Panc1 (cell line): Measurements from ENCODE around the gene TBC1D22A. TPM values are rescaled to one million over a fixed set of nuclear protein-coding genes. Genes with fewer than 3 reads are reported as not detected.

ENCODE experiments used
- ATAC-seq: fragments of 200-7000 bp; cut with Tn5 transposase; 2 replicates; pipeline ENCODE4 v1.9.1; 2020; ENCODE audit warnings: mild to moderate bottlenecking, moderate library complexity
- BruUV-seq: library from RNA; stranded (reverse); fragments of 400-500 nt; replicated peaks from 2 replicates; lab custom pipeline; 2021; lab: Mats Ljungman, UMichigan
- CTCF ChIA-PET: fragments of 300-600 bp; sonication (Branson Sonifier 250); formaldehyde crosslinking; loops from one replicate; lab custom pipeline; 2022; ENCODE audit warnings: antibody characterized with exemption; lab: Charles Lee
- POLR2A ChIA-PET: fragments of 300-600 bp; sonication (Branson Sonifier 250); formaldehyde crosslinking; loops from one replicate; lab custom pipeline; 2022; ENCODE audit warnings: antibody characterized with exemption; lab: Charles Lee
- DNase-seq: peaks from one replicate; pipeline ENCODE4 v3.0.0-alpha.2; 2010; ENCODE audit warnings: low read depth, low spot score
- H3K27ac ChIP-seq: 2 replicates; pipeline ENCODE4 v1.5.1; 2011; ENCODE audit warnings: mild to moderate bottlenecking, low read length, inconsistent platforms
- H3K27me3 ChIP-seq: fragments of 200-500 bp; sonication (Bioruptor generic); 2 replicates; pipeline ENCODE4 v1.6.0; 2014; ENCODE audit warnings: low read length, inconsistent platforms; ENCODE audit not compliant: control insufficient read depth, insufficient read depth
- H3K36me3 ChIP-seq: fragments of 200-500 bp; sonication (Bioruptor generic); 2 replicates; pipeline ENCODE4 v1.5.1; 2014; ENCODE audit warnings: inconsistent platforms, mild to moderate bottlenecking, low read length, moderate library complexity; ENCODE audit not compliant: control insufficient read depth, insufficient read depth
- H3K4me1 ChIP-seq: 2 replicates; pipeline ENCODE4 v1.5.1; 2011; ENCODE audit warnings: inconsistent platforms, mild to moderate bottlenecking, low read length, moderate library complexity; ENCODE audit not compliant: control insufficient read depth, insufficient read depth
- H3K4me3 ChIP-seq, 2 experiments: 2 replicates each; pipeline ENCODE4 v1.5.1; 2011 to 2012; ENCODE audit warnings: low read depth in 2 of 2, low read length in 2 of 2, mild to moderate bottlenecking in 2 of 2, inconsistent platforms in 1 of 2, moderate library complexity in 1 of 2
- H3K9me3 ChIP-seq: fragments of 200-500 bp; sonication (Bioruptor generic); 2 replicates; pipeline ENCODE4 v1.5.1; 2014; ENCODE audit warnings: low read depth, mild to moderate bottlenecking, inconsistent platforms, low read length, moderate library complexity; ENCODE audit not compliant: control insufficient read depth, insufficient read depth
- POLR2AphosphoS5 ChIP-seq: IDR thresholded peaks from 2 replicates; pipeline ENCODE4 v1.6.1; 2012; ENCODE audit warnings: mild to moderate bottlenecking, low read depth, low read length, moderate library complexity
- SIN3A ChIP-seq: IDR thresholded peaks from 2 replicates; pipeline ENCODE4 v1.6.1; 2012; ENCODE audit warnings: low read depth, mild to moderate bottlenecking, low read length, moderate library complexity, borderline replicate concordance; ENCODE audit not compliant: insufficient read depth
- TCF7L2 ChIP-seq: IDR thresholded peaks from 2 replicates; pipeline ENCODE4 v1.6.1; 2011; ENCODE audit warnings: mild to moderate bottlenecking, low read depth, low read length, inconsistent platforms
- in situ Hi-C: cut with HindIII; loops from 2 replicates; pipeline ENCODE4 v1.10.0; 2016; ENCODE audit warnings: low sequenced_read_pairs, low pct_unique_long_range_greater_than_20kb
- intact Hi-C: fragments of 100-400 bp; cut with micrococcal nuclease; formaldehyde crosslinking; loops from one replicate; pipeline ENCODE4 v1.10.0; 2022; ENCODE audit not compliant: unreplicated experiment
- total RNA-seq: library from RNA; stranded (reverse); gene quantifications from one replicate; pipeline ENCODE4 v1.2.1, GENCODE V29; 2021; ENCODE audit not compliant: unreplicated experiment
- TF ChIP-seq, protein P1 (sequence below): fragments of 450-650 bp; IDR thresholded peaks from 2 replicates; pipeline ENCODE4 v1.5.1; 2017; ENCODE audit warnings: mild to moderate bottlenecking
- TF ChIP-seq, protein P2 (sequence below), 2 experiments: IDR thresholded peaks; 2 replicates each; pipeline ENCODE4 v1.6.1; 2011 to 2012; ENCODE audit warnings: low read depth in 2 of 2, control low read depth in 1 of 2, low read length in 1 of 2, mild to moderate bottlenecking in 1 of 2, moderate library complexity in 1 of 2; ENCODE audit not compliant: insufficient read depth in 1 of 2

Gene TBC1D22A
- total RNA-seq, 1 experiment from 2014 or later, result 28.7 TPM

DNA sequence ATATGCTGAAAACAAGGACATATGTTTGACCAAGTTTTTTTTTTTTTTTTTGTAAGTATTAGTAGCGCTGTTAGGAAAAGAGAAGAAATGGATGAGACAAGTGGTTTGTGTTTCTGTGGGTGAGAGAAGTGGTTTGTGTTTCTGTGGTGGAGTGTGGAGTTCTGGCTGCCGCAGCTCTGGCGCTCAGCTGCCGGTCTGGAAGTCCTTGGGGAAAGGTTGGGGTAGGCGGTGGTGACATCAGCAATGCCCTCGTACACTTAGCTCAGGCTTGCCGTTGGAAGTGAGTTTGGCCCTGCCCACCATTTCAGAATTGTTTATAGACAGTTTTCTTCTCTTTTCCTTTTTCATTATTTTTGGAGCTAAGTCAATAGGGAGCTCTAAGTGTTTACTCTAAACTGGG is 116.6 kb downstream of the TBC1D22A start:
- no peaks in the 10 kb centered on the region for H3K27me3 ChIP-seq
- TF ChIP-seq, protein P1, sequence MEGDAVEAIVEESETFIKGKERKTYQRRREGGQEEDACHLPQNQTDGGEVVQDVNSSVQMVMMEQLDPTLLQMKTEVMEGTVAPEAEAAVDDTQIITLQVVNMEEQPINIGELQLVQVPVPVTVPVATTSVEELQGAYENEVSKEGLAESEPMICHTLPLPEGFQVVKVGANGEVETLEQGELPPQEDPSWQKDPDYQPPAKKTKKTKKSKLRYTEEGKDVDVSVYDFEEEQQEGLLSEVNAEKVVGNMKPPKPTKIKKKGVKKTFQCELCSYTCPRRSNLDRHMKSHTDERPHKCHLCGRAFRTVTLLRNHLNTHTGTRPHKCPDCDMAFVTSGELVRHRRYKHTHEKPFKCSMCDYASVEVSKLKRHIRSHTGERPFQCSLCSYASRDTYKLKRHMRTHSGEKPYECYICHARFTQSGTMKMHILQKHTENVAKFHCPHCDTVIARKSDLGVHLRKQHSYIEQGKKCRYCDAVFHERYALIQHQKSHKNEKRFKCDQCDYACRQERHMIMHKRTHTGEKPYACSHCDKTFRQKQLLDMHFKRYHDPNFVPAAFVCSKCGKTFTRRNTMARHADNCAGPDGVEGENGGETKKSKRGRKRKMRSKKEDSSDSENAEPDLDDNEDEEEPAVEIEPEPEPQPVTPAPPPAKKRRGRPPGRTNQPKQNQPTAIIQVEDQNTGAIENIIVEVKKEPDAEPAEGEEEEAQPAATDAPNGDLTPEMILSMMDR, result no peak
- no peak for TF ChIP-seq TCF7L2
- TF ChIP-seq, protein P2, sequence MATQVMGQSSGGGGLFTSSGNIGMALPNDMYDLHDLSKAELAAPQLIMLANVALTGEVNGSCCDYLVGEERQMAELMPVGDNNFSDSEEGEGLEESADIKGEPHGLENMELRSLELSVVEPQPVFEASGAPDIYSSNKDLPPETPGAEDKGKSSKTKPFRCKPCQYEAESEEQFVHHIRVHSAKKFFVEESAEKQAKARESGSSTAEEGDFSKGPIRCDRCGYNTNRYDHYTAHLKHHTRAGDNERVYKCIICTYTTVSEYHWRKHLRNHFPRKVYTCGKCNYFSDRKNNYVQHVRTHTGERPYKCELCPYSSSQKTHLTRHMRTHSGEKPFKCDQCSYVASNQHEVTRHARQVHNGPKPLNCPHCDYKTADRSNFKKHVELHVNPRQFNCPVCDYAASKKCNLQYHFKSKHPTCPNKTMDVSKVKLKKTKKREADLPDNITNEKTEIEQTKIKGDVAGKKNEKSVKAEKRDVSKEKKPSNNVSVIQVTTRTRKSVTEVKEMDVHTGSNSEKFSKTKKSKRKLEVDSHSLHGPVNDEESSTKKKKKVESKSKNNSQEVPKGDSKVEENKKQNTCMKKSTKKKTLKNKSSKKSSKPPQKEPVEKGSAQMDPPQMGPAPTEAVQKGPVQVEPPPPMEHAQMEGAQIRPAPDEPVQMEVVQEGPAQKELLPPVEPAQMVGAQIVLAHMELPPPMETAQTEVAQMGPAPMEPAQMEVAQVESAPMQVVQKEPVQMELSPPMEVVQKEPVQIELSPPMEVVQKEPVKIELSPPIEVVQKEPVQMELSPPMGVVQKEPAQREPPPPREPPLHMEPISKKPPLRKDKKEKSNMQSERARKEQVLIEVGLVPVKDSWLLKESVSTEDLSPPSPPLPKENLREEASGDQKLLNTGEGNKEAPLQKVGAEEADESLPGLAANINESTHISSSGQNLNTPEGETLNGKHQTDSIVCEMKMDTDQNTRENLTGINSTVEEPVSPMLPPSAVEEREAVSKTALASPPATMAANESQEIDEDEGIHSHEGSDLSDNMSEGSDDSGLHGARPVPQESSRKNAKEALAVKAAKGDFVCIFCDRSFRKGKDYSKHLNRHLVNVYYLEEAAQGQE (IDR thresholded peaks at IDR 0.05; ENCODE audit: insufficient read depth in 1 of 2, low read depth in 2 of 2, low read length in 1 of 2), result no peak
- TF ChIP-seq POLR2AphosphoS5, result no peak
- no peak for TF ChIP-seq SIN3A
- intact Hi-C loops (no loop called here), in situ Hi-C loops (no loop called here)
- no peak for ATAC-seq
- no peaks in the 10 kb centered on the region for H3K36me3 ChIP-seq
- no TSS peak for BruUV-seq
- H3K4me3 ChIP-seq, result no peak overlapping the region
- H3K4me1 ChIP-seq, result no peaks in the 10 kb centered on the region
- H3K27ac ChIP-seq, result no peak overlapping the region
- ChIA-PET POLR2A (no interaction called here), CTCF (no interaction called here)
- no peaks in the 10 kb centered on the region for H3K9me3 ChIP-seq
- DNase-seq, result no peak

DNA sequence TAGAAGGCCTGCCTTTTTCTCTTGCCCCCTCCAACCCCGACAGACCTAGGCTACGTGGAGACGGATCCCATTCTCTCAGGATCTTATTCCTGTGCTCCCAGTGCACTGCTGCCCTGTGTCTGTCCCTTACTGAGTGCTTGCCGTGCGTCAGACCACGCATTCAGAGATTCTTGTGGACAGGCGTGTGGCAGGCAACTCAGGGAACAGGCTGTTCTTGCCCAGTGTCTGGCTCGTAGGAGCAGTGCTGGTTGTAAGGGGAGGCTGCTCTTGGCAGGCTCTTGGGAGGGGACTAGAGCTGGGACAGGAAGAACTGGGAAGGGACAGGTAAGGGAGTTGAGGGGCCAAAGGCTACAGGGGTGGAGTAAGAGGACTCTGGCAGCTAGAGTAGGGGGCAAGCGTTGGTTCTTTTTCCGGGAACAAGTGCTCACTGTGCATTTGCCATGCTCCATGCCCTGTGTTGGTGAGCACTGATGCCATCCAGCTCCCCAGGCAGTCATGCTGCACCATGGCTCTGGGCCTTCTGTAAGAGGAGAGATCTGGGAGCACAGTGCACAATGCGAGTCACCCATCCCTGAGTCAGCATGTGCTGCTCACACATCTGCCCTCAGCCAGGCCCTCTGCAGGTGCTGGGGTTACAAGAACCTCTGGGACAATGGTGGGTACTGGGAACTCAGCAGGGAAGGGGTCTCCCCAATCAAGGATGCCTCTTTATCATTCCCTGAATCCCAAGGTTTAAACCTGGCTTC is 119.1 kb downstream of the TBC1D22A start:
- Histone ChIP-seq H3K27ac (no peak overlapping the region), H3K9me3 (no peaks in the 10 kb centered on the region), H3K4me3 (no peak overlapping the region), H3K27me3 (no peaks in the 10 kb centered on the region), H3K36me3 (no peaks in the 10 kb centered on the region), H3K4me1 (no peaks in the 10 kb centered on the region)
- ChIA-PET CTCF (no interaction called here), POLR2A (no interaction called here)
- ATAC-seq, result peak; percentile 62; the same call in 1 of the 2 replicates
- in situ Hi-C loops (no loop called here), intact Hi-C loops (no loop called here)
- BruUV-seq, result no TSS peak
- no peak for TF ChIP-seq SIN3A
- TF ChIP-seq, protein P2 (IDR thresholded peaks at IDR 0.05; ENCODE audit: insufficient read depth in 1 of 2, low read depth in 2 of 2, low read length in 1 of 2), result no peak
- no peak for TF ChIP-seq POLR2AphosphoS5
- TF ChIP-seq TCF7L2, result no peak
- TF ChIP-seq, protein P1, result no peak
- DNase-seq, result no peak
